Endothelial cell of umbilical vein (primary cell): Measurements from ENCODE around the gene SLC6A2. TPM values are rescaled to one million over a fixed set of nuclear protein-coding genes. Genes with fewer than 3 reads are reported as not detected.

Source experiments
- BruUV-seq: library from RNA; stranded (reverse); fragments of 400-500 nt; replicated peaks from 2 replicates; lab custom pipeline; 2021; lab: Mats Ljungman, UMichigan
- CTCF ChIA-PET: fragments of 300-600, 350-600 bp; sonication (Branson Sonifier 250); formaldehyde crosslinking; loops from one replicate; lab custom pipeline; 2021; ENCODE audit warnings: antibody characterized with exemption, inconsistent platforms; lab: Charles Lee
- POLR2A ChIA-PET: fragments of 300-600, 350-600 bp; sonication (Branson Sonifier 250); formaldehyde crosslinking; loops from one replicate; lab custom pipeline; 2021; ENCODE audit warnings: antibody characterized with exemption, inconsistent platforms; lab: Charles Lee
- DNase-seq: peaks from one replicate; pipeline ENCODE4 v3.0.0-alpha.2; 2011; ENCODE audit warnings: low read depth, low spot score
- FAIRE-seq: peaks from 2 replicates; lab custom pipeline; 2011; peaks lifted over from hg19 to GRCh38; lab: Jason Lieb, UNC
- H2AFZ ChIP-seq: 2 replicates; pipeline ENCODE4 v1.6.0; 2012; ENCODE audit warnings: low read depth, low read length, control low read depth, inconsistent platforms
- H3K27ac ChIP-seq: 2 replicates; pipeline ENCODE4 v1.5.1; 2011; ENCODE audit warnings: low read depth, mild to moderate bottlenecking, control low read depth, low read length, moderate library complexity; ENCODE audit not compliant: insufficient read depth
- H3K27me3 ChIP-seq, 2 experiments: 2 replicates each; pipeline versions ENCODE4 v1.6.0 to v1.6.1; 2011; ENCODE audit warnings: low read length in 2 of 2, mixed read lengths in 1 of 2; ENCODE audit not compliant: control insufficient read depth in 2 of 2, insufficient read depth in 2 of 2
- H3K36me3 ChIP-seq, 2 experiments: 2 replicates in 1 of 2; 3 replicates in 1 of 2; pipeline ENCODE4 v1.5.1; 2011; ENCODE audit warnings: low read length in 2 of 2, mild to moderate bottlenecking in 1 of 2, moderate library complexity in 1 of 2; ENCODE audit not compliant: control insufficient read depth in 2 of 2, insufficient read depth in 2 of 2; ENCODE audit errors: extremely low read depth in 1 of 2
- H3K4me1 ChIP-seq: 3 replicates; pipeline ENCODE4 v1.5.1; 2011; ENCODE audit warnings: mild to moderate bottlenecking, low read length; ENCODE audit not compliant: control insufficient read depth, insufficient read depth; ENCODE audit errors: extremely low read depth
- H3K4me2 ChIP-seq: 2 replicates; pipeline ENCODE4 v1.6.1; 2011; ENCODE audit warnings: low read length, control low read depth, mixed read lengths; ENCODE audit not compliant: insufficient read depth
- H3K4me3 ChIP-seq, 3 experiments: fragments of 200-600 bp in 1 of 3; sonication (generic), shearing (Covaris generic) in 1 of 3; replicated peaks in 1 of 3; 2 replicates each; pipeline ENCODE4 v1.5.1; 2011 to 2016; ENCODE audit warnings: control low read depth in 3 of 3, low read length in 3 of 3, mild to moderate bottlenecking in 2 of 3, inconsistent platforms in 1 of 3, low read depth in 1 of 3, moderate library complexity in 1 of 3; ENCODE audit not compliant: insufficient read depth in 1 of 3
- H3K79me2 ChIP-seq: 2 replicates; pipeline ENCODE4 v1.6.0; 2012; ENCODE audit warnings: low read length, inconsistent platforms; ENCODE audit not compliant: control insufficient read depth, insufficient read depth
- H3K9ac ChIP-seq: replicated peaks from 2 replicates; pipeline ENCODE3; 2011; ENCODE audit warnings: low read length, control low read depth; ENCODE audit not compliant: insufficient read depth; ENCODE audit errors: extremely low read depth
- H3K9me1 ChIP-seq: replicated peaks from 3 replicates; pipeline ENCODE4 v1.6.0; 2011; ENCODE audit warnings: mild to moderate bottlenecking, low read length; ENCODE audit not compliant: control insufficient read depth, insufficient read depth; ENCODE audit errors: extremely low read depth
- H3K9me3 ChIP-seq: replicated peaks from 2 replicates; pipeline ENCODE4 v1.5.1; 2012; ENCODE audit warnings: low read length, inconsistent platforms; ENCODE audit not compliant: control insufficient read depth, insufficient read depth
- H4K20me1 ChIP-seq: replicated peaks from 2 replicates; pipeline ENCODE3; 2011; ENCODE audit warnings: mild to moderate bottlenecking, low read length; ENCODE audit not compliant: control insufficient read depth, insufficient read depth; ENCODE audit errors: extremely low read depth
- CTCF ChIP-seq, 2 donors: IDR thresholded peaks; 1 replicate in 1 of 2; 2 replicates in 1 of 2; pipeline ENCODE4 v1.5.1; 2011; ENCODE audit warnings: low read length in 2 of 2, mild to moderate bottlenecking in 2 of 2, moderate library complexity in 2 of 2, control low read depth in 1 of 2, inconsistent platforms in 1 of 2, low read depth in 1 of 2; ENCODE audit not compliant: insufficient read depth in 1 of 2; ENCODE audit errors: extremely low read depth in 1 of 2
- FOS ChIP-seq: IDR thresholded peaks from 2 replicates; pipeline ENCODE4 v1.6.1; 2011; ENCODE audit warnings: mild to moderate bottlenecking, low read length, moderate library complexity, borderline replicate concordance; ENCODE audit not compliant: insufficient read depth
- GATA2 ChIP-seq: IDR thresholded peaks from 2 replicates; pipeline ENCODE4 v1.7.0; 2011; ENCODE audit warnings: low read depth, mild to moderate bottlenecking, moderate library complexity, mixed read lengths, low read length; ENCODE audit not compliant: insufficient read length, insufficient read depth
- JUN ChIP-seq: IDR thresholded peaks from 2 replicates; pipeline ENCODE4 v1.6.1; 2011; ENCODE audit warnings: borderline replicate concordance, low read depth; ENCODE audit not compliant: insufficient read length, insufficient read depth
- MAX ChIP-seq: IDR thresholded peaks from 2 replicates; pipeline ENCODE4 v1.6.1; 2011; ENCODE audit not compliant: insufficient read depth, insufficient read length
- MYC ChIP-seq: IDR thresholded peaks from one replicate; pipeline ENCODE4 v1.6.1; 2011; ENCODE audit warnings: mild to moderate bottlenecking, low read depth, low read length
- POLR2A ChIP-seq: IDR thresholded peaks from 2 replicates; pipeline ENCODE4 v1.6.1; 2012; ENCODE audit warnings: low read depth, mild to moderate bottlenecking, control low read depth, low read length
- POLR2AphosphoS5 ChIP-seq: IDR thresholded peaks from 2 replicates; pipeline ENCODE4 v1.6.1; 2012; ENCODE audit warnings: low read depth, mild to moderate bottlenecking, control low read depth, low read length, moderate library complexity; ENCODE audit not compliant: insufficient read depth
- dilution Hi-C: fragments of 300-500 bp; cut with MboI; formaldehyde crosslinking; loops from one replicate; pipeline ENCODE4 v1.15.0; 2019; ENCODE audit warnings: low sequenced_read_pairs; ENCODE audit not compliant: extremely low pct_ligation_motif_present
- intact Hi-C: fragments of 100-400 bp; cut with micrococcal nuclease; formaldehyde crosslinking; loops from one replicate; pipeline ENCODE4 v1.10.0; 2022
- polyA plus RNA-seq, 4 experiments: library from polyadenylated mRNA; depleted of rRNA in 3 of 4; stranded (reverse) in 3 of 4; unstranded in 1 of 4; fragments of >200 nt; gene quantifications; 2 replicates each; pipeline versions ENCODE4 v1.2.1 to v1.2.3, GENCODE V29; 2011 to 2012; ENCODE audit warnings: missing spikeins in 1 of 4
- total RNA-seq: library from RNA; stranded (reverse); gene quantifications from 2 replicates; pipeline ENCODE4 v1.2.3, GENCODE V29; 2021

The SLC6A2 gene
- total and polyA plus RNA-seq, 2 donors (not counting 3 experiments of a cell fraction or from before 2014, with no cell fraction given): not detected

GRCh38 chr16:55713103-55713502 lies 57.3 kb downstream of the SLC6A2 start:
- Histone ChIP-seq H3K27ac (no peak overlapping the region), H3K4me1 (no peaks in the 10 kb centered on the region), H3K9me1 (no peaks in the 10 kb centered on the region), H3K4me2 (no peak overlapping the region), H3K79me2 (no peaks in the 10 kb centered on the region), H3K9ac (no peak overlapping the region), H3K36me3 (no peaks in the 10 kb centered on the region), H3K4me3 (no peak overlapping the region), H3K27me3 (peaks cover 1 to 3% of the 10 kb centered on the region in 2 experiments), H4K20me1 (no peaks in the 10 kb centered on the region), H3K9me3 (no peaks in the 10 kb centered on the region), H2AFZ (no peak overlapping the region)
- ChIA-PET CTCF (interaction anchor here (0.6 to 2.0 kb wide), 10 partner anchors 18 to 605 kb away, joined by 3 to 26 read pairs (median 5); no protein-coding TSS in a partner anchor), POLR2A (no interaction called here)
- TF ChIP-seq JUN: no peak
- TF ChIP-seq GATA2: no peak
- no peak for TF ChIP-seq POLR2A
- no peak for TF ChIP-seq CTCF (IDR thresholded peaks at IDR 0.05; ENCODE audit: extremely low read depth in 1 of 2, insufficient read depth in 1 of 2, low read depth in 1 of 2, low read length in 2 of 2)
- no peak for TF ChIP-seq FOS
- TF ChIP-seq POLR2AphosphoS5: no peak
- no peak for TF ChIP-seq MAX
- no peak for TF ChIP-seq MYC
- FAIRE-seq (no peak), DNase-seq (no peak)
- no TSS peak for BruUV-seq
- intact Hi-C loops (no loop called here), dilution Hi-C loops (no loop called here)
